ENCODE measurements around the gene PPP1R7. TPM values are rescaled to one million over a fixed set of nuclear protein-coding genes. Genes with fewer than 3 reads are reported as not detected.

Gene PPP1R7
- polyA plus RNA-seq, 4 donors, result 80.5 to 85.9 (median 85.0) TPM

DNA sequence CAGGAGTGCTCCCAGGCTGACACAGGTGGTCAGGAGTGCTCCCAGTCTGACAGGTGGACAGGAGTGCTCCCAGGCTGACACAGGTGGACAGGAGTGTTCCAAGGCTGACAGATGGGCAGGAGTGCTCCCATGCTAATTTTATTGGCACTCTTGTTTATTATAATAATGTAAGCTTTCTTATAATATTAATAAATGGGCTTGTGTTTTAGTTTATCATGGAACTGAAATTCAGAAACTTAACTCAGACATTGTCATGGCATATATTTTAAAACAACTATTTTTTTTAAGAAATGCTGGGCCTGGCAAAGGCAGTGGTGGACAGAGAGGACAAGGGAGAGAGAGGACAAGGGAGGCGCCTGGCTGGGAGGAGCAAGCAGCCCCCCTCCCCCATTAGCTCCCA is 56.9 kb downstream of the PPP1R7 start:
- no peak for DNase-seq (ENCODE audit: low read depth in 4 of 4, low spot score in 3 of 4)

DNA sequence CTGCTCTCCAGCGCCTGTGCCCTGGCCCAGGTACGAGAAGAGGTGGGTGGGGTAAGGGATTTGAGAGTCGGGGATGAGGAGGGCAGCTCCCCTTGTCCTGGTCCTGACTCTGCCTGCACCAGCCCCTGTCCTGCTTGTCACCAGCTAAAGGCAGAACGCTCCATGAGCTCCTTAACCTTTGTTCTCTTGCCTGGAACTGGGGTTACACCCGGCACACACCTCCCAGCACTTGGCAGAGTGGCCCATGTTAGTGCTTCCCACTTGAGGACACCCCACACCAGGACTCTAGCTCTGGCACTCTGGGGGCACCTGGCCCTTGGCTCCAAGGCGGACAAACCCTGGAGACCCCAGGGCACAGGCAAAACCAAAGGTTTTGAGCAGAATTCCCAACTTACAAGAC is 57.4 kb downstream of the PPP1R7 start:
- no peak for DNase-seq (ENCODE audit: low read depth in 4 of 4, low spot score in 3 of 4)

DNA sequence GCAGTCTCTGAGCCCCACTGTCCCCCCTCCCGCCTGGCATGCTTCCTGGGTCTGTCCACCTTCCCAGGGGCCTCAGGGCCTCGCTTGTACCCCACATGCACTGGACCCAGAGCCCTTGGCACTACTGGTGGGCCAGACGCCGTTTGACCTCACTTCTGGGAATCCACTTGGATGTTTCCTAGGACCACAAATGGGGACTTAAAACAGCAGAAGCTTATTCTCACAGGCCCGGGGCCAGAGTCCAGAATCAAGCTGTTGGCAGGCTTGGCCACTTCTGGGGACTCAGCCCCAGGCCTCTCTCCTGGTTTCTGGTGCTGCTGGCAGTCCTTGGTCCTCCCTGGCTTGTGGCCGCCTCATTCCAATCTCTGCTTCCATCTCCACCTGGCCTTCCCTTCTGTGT is 57.8 kb downstream of the PPP1R7 start:
- DNase-seq (ENCODE audit: low read depth in 4 of 4, low spot score in 3 of 4), result no peak

DNA sequence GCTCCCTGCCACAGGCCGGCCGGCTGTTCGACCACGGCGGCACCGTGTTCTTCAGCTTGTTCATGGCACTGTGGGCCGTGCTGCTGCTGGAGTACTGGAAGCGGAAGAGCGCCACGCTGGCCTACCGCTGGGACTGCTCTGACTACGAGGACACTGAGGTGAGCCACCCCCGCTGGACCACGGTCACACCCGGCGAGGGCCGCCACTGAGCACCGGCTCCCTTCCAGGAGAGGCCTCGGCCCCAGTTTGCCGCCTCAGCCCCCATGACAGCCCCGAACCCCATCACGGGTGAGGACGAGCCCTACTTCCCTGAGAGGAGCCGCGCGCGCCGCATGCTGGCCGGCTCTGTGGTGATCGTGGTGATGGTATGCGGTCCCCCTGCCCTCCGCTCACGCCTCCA is 59.0 kb downstream of the PPP1R7 start:
- DNase-seq (ENCODE audit: low read depth in 4 of 4, low spot score in 3 of 4), result no peak

DNA sequence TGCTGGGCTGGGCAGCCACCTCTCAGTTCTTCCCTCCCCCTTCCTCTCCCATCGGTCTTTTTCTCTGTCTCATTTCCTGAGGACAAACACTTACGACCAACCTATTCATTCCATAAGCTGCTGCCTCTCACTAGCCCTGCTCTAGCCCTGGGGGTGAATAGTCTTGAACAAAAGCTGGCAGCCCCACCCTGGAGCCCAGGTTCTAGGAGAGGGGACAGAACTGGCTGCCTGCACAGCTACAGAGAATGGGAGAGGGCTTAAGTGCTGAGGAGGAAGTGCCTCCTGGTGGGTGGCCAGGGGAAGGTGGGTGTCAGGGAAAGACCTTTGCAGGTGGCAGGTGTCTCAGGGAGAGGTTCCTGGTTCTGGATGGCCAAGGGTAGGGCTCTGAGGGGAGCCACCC is 61.0 kb downstream of the PPP1R7 start:
- no peak for DNase-seq (ENCODE audit: low read depth in 4 of 4, low spot score in 3 of 4)

DNA sequence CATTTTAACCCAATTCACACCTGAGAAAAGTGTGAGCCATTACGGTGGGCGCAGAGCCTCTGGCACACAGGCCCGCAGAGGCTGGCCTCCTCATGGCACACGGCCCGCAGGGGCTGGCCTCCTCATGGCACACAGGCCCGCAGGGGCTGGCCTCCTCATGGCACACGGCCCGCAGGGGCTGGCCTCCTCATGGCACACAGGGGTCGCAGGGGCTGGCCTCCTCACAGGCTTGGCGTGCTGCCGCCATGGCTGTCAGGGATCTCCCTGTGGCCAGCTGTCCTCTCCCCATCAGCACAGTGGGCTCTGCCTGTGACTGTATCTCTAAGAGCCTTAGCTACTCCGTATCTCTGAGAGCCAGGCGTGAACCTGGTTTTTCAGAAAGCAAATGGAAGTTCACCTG is 62.8 kb downstream of the PPP1R7 start:
- DNase-seq (ENCODE audit: low read depth in 4 of 4, low spot score in 3 of 4), result no peak

DNA sequence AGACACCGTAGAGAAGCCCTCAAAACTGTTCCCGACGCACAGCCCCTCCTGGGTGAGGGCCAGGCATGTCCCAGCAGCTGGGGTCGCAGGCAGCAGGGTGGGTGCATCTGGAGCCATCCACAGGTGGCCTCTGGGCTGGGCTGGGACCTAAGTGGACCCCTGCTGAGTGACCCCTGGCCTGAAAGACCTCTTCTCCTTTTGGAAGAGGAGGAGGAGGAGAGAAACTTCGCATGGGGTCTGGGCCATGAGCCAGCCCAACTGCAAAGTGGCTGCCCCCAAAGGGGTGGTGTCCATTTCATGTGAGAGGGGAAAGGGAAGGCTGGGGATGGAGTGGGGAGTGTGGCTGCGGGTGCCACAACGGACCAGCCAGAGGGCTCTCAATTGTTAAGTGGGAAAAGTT is 63.3 kb downstream of the PPP1R7 start:
- no peak for DNase-seq (ENCODE audit: low read depth in 4 of 4, low spot score in 3 of 4)

DNA sequence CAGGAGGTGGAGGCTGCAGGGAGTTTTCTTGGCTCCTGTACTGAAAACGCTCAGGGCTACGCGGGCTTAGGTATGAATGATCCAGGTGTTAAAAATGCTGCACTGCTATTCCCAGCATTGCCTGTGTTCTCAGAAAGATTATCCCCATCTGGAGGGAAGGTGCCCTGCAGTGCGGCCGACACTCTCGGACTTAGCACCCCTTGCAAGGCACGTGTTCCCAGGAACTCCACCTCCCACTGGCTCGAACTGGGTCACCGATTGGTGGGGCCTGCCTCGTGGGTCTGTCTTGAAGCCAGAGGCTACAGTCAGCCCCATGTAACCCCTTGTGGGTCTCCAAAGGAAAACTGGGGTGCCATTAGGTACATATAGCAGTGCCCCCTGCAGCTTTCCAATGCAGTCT is 63.9 kb downstream of the PPP1R7 start:
- DNase-seq (ENCODE audit: low read depth in 4 of 4, low spot score in 3 of 4), result no peak

DNA sequence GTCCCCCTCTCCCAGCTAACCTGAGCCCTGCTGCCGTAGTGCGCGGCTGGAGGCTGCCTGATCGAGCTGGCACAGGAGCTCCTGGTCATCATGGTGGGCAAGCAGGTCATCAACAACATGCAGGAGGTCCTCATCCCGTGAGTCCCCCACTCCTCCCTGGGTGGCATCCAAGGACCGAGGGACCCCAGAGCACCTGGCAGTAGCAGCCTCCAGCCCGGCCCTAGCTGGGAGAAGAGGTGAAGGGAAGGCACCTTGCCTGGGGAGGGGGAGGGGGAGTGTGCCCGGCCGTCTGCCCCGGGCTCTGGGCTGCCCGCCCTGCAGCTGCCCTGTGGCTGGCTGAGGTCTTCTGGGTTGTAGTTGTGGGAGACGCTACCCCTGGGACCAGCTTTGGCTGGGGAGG is 64.5 kb downstream of the PPP1R7 start:
- no peak for DNase-seq (ENCODE audit: low read depth in 4 of 4, low spot score in 3 of 4)

DNA sequence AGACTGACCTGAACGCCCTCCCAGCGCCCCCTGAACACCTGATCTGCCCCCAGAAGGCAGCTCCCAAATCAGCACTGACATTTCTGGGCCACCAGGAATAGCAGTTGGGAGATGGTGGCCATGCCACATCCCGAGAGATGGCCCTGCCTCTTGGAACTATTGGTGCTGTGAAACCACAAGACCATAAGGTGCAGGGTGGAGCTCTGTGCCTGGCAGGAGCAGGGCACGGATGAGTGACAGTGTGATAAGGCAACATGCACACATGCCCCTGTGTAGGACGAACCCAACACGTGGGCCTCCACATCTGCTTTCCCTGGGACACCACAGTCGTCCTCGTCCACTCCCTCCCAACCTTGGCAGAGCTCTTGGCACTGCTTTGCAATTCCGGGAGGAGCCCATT is 65.2 kb downstream of the PPP1R7 start:
- no peak for DNase-seq (ENCODE audit: low read depth in 4 of 4, low spot score in 3 of 4)

DNA sequence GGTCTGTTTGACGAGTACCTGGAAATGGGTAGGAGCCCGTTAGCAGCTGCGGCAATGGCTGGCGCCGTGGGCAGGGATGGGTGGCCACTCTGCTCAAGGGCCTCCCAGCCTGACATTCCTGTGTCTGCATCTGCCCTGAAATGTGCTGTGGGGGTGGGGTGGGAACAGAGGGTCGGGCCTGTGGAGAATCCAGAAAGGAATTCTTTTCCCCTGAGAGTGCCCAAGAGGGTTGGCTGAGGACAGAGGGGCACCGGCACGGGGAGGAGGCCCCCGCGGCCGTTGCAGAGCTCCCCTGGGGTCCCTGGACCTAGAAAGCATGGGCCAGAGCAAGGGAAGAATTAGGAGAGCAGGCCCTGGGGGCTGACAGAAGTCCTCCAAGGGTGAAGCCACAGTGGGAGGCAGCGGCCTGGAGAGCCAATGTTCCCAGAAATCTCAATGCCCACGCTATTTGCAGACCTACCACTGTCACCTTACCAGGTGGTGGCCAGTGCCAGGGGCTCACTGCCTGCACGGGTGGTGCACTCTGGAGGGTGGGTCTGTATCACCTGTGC is 66.0 kb downstream of the PPP1R7 start:
- no peak for DNase-seq (ENCODE audit: low read depth in 4 of 4, low spot score in 3 of 4)

DNA sequence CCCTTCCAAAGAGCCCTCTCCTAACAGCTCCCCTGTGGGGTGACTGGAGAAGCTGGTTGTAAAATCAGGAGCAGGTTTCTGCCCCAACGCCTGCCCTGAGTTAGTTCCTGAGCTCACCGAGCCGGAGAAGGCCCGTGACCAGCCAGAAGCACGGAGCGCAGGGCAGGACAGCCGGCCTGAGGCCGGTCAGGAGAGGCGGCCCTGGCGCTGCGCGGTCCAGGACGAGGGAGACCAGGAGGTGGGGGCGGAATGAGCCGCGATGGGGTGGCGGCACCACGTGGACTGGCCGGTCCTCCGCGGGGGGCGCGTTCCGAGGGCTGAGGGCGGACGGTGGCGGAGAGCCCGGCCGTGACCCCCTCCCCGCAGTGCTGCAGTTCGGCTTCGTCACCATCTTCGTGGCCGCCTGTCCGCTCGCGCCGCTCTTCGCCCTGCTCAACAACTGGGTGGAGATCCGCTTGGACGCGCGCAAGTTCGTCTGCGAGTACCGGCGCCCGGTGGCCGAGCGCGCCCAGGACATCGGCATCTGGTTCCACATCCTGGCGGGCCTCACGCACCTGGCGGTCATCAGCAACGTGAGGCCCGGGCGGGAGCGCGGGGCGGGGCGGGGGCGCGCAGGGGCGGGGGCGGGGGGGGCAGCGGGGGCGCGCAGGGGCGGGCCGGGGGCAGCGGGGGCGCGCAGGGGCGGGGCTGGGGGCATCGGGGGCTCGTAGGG is 67.2 kb downstream of the PPP1R7 start:
- DNase-seq (ENCODE audit: low read depth in 4 of 4, low spot score in 3 of 4), result peak in 3 of 4 donors; percentile 38 to 65 (median 42)

DNA sequence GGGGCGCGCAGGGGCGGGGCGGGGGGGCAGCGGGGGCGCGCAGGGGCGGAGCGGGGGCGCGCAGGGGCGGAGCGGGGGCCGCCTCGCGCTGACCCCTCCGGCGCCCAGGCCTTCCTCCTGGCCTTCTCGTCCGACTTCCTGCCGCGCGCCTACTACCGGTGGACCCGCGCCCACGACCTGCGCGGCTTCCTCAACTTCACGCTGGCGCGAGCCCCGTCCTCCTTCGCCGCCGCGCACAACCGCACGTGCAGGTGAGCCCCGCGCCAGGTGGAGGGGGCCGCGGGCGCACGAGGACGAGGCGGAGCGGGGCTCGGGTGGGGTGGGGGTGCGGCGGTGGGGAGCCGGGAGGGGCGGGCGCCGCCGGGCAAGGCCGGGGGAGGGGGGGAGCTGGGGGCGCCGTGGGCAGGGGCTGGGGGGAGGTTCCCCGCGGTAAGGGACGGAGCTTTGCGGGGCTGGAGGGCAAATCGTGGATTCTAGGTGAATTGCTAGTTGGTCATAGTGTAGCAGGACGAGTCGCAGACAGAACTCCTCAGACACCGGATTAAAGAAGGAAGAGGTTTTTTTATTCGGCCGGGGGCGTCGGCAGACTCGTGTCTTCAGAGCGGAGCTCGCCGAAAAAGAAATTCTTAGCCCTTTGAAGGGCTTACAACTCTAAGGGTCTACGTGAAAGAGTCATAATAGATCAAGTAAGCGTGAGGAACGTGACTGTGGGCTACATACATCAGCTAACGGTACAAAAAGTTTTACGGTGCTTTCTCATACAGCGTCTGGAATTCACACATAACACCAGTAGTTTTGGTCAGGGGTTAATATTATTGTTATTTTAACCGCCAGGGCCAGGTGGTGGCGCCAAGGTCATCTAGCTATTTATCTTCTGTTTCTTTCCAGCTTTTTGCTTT is 68.1 kb downstream of the PPP1R7 start:
- DNase-seq (ENCODE audit: low read depth in 4 of 4, low spot score in 3 of 4), result peak in 1 of 4 donors; percentile 19

DNA sequence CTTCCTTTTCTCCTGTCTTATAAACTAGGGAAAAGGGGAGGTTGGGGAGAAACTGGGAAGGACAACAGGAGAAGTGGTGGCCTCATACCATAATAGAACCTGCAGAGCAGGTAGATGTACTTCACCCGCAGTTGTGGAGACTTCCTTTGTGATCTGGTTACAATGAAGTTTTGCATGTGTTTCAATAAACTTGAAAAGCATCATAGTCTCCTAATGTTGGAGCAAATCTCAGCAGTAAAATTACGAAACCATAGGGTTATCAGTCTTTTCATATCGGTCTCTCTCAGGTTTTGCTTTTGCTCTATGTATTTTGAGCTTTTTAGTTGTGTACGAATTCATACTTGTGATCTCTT is 68.7 kb downstream of the PPP1R7 start:
- DNase-seq (ENCODE audit: low read depth in 4 of 4, low spot score in 3 of 4), result no peak

DNA sequence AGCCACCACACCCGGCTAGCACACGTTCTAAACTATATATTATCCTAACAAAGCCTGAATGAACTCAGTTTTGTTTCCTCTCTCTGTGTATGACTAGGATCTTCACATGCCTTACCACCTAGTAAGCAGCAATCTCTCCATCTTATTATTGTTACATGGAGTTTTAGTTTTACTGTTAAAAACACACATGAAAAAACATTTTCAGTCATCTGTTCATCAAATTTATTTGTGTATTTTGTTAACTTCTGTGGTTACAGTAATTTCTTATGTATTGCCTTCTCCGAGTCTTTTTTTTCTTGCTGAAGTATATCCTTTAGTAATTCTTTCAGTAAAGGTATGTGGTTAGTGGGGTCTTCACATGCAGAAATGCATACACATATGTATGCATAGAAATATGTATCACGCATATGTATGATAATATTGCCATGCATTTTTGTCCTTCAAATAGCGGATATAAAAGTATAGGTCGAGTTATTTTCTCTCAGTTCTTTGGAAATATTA is 69.6 kb downstream of the PPP1R7 start:
- DNase-seq (ENCODE audit: low read depth in 4 of 4, low spot score in 3 of 4), result no peak

DNA sequence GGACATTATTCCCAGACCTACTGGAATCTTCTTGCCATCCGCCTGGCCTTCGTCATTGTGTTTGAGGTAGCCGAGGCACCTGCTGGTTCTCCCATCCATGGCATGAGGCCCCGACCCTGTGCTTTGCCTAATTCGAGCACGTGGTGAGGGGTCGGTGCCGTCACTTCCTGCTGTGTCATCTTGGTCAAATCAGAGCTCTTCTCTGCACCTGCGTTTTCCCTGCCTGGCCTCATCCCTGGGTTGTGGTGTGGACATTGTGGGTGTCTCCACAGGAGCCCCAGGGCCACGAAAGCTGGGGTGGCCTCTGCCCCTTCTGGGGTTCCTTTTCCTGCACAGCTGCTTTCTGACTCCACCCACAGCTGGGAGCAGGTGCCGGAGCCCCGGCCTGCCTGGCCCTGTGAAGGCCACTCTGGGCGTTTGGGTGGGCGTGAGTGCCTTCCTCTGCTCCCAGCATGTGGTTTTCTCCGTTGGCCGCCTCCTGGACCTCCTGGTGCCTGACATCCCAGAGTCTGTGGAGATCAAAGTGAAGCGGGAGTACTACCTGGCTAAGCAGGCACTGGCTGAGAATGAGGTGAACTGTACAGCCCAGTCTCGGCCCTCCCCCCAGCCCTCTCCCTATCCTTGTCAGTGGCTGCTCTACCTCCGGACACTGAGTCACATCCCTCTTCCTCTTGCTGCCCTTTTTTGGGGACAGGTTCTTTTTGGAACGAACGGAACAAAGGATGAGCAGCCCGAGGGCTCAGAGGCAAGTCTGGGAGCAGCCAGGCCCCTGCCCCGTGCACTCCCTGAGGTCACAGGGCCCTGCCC is 73.1 kb downstream of the PPP1R7 start:
- no peak for DNase-seq (ENCODE audit: low read depth in 4 of 4, low spot score in 3 of 4)

DNA sequence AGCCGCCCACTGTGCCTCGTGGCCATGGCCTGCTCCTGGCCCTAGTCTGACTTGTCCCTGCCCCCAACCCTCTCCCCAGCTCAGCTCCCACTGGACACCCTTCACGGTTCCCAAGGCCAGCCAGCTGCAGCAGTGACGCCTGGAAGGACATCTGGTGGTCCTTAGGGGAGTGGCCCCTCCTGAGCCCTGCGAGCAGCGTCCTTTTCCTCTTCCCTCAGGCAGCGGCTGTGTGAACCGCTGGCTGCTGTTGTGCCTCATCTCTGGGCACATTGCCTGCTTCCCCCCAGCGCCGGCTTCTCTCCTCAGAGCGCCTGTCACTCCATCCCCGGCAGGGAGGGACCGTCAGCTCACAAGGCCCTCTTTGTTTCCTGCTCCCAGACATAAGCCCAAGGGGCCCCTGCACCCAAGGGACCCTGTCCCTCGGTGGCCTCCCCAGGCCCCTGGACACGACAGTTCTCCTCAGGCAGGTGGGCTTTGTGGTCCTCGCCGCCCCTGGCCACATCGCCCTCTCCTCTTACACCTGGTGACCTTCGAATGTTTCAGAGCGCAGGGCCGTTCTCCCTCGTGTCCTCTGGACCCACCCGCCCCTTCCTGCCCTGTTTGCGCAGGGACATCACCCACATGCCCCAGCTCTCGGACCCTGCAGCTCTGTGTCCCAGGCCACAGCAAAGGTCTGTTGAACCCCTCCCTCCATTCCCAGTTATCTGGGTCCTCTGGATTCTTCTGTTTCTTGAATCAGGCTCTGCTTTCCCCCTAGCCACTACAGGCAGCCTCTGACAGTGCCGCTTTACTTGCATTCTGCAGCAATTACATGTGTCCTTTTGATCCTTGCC is 74.0 kb downstream of the PPP1R7 start:
- no peak for DNase-seq (ENCODE audit: low read depth in 4 of 4, low spot score in 3 of 4)

DNA sequence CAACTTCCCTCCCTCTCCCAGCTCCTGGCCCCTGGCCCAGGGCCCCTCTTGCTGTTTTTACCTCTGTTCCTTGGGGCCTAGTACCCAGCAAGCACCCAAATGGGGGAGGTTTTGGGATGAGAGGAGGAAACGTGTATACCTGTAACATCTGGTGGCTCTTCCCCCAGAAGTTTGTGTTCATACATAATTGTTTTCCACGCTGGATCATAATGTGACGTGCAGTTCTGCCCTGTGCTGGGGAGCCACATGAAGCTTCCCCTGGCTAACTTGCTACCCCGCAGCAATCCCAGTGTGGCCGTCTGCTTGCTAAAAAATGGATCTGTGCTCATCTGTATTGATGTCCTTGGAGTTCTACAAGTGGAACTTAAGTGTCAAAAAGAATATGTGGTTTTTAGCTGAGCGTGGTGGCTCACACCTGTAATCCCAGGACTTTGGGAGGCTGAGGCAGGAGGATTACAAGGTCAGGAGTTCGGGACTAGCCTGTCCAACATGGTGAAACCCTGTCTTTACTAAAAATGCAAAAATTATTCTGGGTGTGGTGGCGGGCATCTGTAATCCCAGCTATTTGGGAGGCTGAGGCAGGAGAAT is 74.7 kb downstream of the PPP1R7 start:
- no peak for DNase-seq (ENCODE audit: low read depth in 4 of 4, low spot score in 3 of 4)

DNA sequence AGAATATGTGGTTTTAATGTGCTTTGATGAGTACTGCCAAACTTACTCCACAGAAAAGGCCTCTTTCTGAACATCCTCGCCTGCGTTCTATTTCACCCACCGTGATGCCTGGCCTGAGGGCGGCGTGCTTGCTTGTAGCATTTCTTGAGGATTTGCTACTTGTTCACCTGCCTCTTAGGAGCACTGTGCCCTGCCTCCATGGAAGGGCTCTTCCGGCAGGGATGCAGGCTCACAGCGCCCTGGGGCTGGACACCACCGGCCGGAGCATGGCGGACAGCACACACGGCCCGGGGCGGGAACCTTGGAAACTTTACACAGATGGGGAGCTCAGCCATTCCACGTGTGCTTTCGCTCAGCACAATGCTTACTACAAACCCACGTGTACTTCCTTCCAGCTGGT is 75.3 kb downstream of the PPP1R7 start:
- DNase-seq (ENCODE audit: low read depth in 4 of 4, low spot score in 3 of 4), result no peak

DNA sequence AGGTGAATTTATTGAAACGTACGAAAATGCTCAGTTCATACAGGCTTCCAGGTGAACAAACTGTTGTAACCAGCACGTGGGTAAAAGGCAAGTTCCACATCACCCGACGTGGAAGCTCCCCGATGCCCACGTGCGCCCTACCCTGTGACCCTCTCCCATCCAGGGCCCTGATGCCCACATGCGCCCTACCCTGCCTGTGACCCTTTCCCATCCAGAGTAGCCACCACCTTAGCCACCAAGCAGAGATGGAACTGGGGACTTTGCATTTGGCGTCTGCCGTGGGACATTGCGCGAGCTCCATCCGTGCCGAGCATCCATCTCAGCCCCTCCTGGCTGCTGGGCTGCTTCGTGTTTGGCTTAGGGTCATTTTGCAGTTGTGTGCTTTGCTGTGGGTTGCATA is 75.7 kb downstream of the PPP1R7 start:
- no peak for DNase-seq (ENCODE audit: low read depth in 4 of 4, low spot score in 3 of 4)
